HEK293T (cell line): ENCODE results near the gene BEST1.

Source experiments
- BHLHE40 ChIP-seq: fragments of 450-650 bp; IDR thresholded peaks from 2 replicates; pipeline ENCODE4 v1.6.1; 2016; ENCODE audit warnings: mild to moderate bottlenecking, moderate library complexity, borderline replicate concordance
- CTBP1 ChIP-seq: fragments of 450-650 bp; IDR thresholded peaks from 2 replicates; pipeline ENCODE4 v1.6.1; 2016; ENCODE audit warnings: borderline replicate concordance
- ELF4 ChIP-seq: fragments of 450-650 bp; IDR thresholded peaks from 2 replicates; pipeline ENCODE4 v1.6.1; 2017; ENCODE audit warnings: antibody characterized with exemption
- FOXA1 ChIP-seq: fragments of 450-650 bp; IDR thresholded peaks from 2 replicates; pipeline ENCODE4 v1.6.1; 2016; ENCODE audit warnings: mild to moderate bottlenecking
- FOXK2 ChIP-seq: fragments of 450-650 bp; IDR thresholded peaks from 2 replicates; pipeline ENCODE4 v1.6.1; 2016; ENCODE audit warnings: mild to moderate bottlenecking
- HDGF ChIP-seq: fragments of 450-650 bp; IDR thresholded peaks from 2 replicates; pipeline ENCODE4 v1.6.1; 2017; ENCODE audit warnings: antibody characterized with exemption, borderline replicate concordance
- LEF1 ChIP-seq: fragments of 450-650 bp; IDR thresholded peaks from 2 replicates; pipeline ENCODE4 v1.6.1; 2017; ENCODE audit warnings: mild to moderate bottlenecking, borderline replicate concordance
- SP1 ChIP-seq: fragments of 450-650 bp; IDR thresholded peaks from 2 replicates; pipeline ENCODE4 v1.6.1; 2017
- TARDBP ChIP-seq: fragments of 450-650 bp; IDR thresholded peaks from 2 replicates; pipeline ENCODE4 v1.6.1; 2016
- ZNF384 ChIP-seq: fragments of 450-650 bp; IDR thresholded peaks from 2 replicates; pipeline ENCODE4 v1.6.1; 2016

DNA sequence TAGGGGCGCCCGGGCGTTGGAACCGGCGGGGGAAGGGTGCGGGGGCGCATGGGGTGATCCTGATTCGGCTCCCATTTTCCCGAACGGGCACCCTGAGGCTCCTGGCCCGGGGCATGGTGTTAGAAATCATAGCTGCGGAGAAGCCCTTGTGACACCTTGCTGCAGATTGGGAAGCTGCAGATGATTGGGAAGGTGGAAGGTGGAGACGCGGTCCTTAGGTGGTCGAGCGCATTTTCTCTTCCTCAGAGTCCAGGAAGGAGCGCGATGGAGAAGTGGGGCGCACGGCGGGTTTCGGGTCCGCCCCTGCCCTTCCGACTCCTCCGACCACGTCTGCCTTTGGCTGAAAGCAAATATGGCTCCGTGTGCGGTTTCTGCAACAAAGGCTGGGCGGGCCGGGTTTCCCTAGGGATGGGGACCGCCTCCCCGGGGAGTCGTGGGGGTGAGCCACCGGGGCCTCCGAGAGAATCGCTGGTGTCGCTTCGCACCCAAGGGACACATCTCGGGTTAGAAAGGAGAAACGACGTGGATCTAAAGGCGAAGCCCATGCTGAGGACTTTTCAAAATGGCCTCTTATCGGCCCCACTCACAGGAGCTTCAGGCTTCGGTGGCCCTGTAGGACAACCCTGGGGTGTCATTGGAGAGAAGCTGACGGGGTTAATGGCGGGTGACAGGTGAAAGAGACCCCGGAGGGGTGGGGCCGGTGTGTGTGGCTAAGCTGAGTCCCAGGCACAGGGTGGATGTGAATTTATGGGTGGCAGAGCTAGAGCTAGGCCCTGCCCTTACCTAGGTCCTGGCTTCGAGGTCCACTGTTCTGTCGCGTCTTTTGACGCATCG is 18.0 kb downstream of the BEST1 start:
- TF ChIP-seq TARDBP: no peak
- no peak for TF ChIP-seq SP1
- TF ChIP-seq FOXA1: no peak
- TF ChIP-seq FOXK2: no peak
- TF ChIP-seq CTBP1: no peak
- no peak for TF ChIP-seq HDGF
- no peak for TF ChIP-seq BHLHE40
- TF ChIP-seq LEF1: no peak
- TF ChIP-seq ZNF384: no peak
- no peak for TF ChIP-seq ELF4
